ENCODE results near the gene TMEM164.

The TMEM164 gene

DNA sequence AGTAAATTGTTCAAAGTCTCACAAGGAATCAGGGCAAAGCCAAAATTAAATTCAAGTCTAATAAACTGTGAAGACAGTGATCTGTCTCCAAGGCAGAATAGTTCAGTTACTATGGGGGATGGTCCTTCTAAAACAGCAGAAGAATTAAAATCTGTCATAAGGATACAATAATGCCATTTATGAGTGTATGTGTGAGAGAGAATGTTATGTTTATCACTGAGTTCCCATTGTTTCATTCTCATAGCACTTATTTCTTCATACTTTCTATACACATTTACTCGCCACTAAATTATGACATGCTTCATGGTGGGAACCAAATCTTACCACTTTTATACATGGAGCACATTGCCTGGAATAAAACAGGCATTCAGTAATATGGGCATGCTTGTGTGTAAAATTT is 212.5 kb downstream of the TMEM164 start:
- DNase-seq = no peak

DNA sequence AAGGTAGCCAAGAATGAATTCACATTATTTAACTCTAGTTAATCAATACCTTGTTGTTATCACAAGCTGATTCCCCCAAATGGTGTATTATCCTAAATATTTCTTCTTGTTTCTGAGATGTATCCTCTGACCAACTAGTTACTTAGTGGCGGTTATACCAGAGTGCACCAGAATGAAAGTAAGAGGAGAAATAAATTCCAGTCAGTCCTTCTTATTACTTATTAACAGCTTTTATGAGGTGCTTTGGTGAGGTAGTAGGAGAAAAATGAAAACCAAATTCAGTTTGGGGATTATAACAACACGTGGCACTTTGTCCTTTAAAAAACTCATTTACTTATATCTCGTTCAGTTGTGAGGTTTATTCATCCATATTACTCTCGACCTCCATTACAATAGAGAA is 213.1 kb downstream of the TMEM164 start:
- DNase-seq = no peak

DNA sequence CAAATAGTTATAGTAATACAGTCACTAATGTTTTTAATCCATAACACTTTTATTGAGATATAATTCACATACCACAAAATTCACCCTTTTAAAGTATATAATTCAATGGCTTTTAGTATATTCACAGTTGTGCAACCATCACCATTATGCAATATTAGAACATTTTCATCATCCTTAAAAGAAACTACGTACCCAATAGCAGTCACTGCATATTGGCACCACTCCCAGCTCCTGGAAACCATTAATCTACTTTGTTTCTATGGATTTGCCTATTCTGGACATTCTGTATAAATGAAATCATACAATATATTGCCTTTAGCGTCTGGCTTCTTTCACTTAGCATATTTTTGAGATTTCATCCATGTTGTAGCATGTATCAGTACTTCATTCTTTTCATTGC is 215.7 kb downstream of the TMEM164 start:
- DNase-seq = no peak

DNA sequence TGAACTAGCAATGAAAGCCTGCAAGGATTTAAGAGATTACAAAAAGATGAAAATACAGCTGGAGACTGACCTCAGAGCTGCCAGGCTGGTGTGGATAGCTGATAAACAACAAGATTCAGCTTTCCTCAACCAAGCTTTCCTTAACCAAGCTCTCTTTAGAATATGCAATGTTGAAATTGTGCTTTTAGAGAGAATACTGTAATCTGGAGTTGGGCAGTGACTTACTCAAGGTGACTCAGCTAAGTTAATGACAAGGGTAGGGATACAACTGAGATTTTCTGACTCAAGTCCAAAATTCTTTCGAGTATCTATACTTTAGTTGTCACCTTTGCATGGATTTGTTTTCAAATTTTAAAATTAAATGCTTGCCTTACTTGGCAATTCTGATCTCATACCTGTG is 217.0 kb downstream of the TMEM164 start:
- no peak for DNase-seq

DNA sequence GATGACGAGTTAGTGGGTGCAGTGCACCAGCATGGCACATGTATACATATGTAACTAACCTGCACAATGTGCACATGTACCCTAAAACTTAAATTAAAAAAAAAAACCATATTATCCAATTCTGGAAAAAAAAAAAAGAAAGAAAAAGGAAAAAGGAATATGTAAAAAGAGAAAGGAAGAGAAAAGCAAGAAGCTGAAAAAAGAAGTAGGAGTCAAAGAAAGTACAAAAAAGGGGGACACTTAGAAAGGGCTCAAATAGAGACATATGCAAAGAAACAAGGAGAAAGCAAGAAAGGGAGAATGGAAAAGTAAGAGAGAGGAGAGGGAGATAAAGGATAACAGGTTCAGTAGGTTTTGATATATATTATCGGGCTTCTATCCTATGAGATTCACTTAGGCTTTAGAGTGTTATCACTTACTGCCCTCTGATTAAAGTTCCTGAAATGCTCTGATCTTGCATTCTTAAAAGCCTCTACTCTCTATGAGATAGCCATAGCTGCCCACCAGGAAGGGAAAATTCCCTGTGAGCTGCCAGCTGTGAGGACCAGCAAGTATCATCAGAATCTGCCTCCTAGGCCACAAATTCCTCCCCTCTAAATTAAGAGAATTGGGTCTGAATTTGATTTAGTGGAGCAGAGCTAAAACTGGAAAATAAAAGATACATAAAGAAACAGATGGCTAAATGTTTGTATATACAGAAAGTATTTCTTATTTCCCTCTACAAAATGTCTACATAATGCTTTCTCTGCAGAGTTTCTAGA is 219.8 kb downstream of the TMEM164 start:
- DNase-seq = no peak

DNA sequence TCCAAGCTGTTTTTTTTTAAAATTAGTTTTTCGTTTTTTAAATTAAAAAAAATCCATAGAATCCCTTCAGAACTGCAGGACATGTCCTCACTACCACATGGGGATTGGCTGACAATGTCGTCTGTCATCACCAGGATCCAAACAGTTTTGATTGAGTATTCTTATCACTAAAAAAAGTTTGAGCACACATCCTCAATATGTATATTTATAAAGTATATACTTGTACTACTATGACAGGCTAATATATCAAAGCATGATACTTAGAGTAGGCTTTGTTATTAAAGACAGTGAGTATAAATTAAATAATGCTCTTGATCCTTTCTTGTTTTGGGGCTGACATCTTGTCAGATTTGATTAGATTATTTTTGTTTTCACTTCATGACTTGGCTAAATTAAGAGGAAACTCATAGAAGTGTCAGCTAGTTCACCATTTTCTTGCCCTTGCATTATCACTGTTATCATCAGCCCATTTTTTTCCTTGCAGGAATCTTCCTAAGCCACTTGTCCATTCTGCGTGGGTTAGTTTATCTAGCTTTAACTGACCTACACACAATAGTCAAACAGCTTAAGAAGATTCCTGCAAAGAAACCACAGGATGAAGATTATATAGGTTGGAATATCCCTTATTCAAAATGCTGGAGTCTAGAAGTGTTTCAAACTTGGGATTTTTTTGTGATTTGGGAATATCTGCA is 222.2 kb downstream of the TMEM164 start:
- no peak for DNase-seq

DNA sequence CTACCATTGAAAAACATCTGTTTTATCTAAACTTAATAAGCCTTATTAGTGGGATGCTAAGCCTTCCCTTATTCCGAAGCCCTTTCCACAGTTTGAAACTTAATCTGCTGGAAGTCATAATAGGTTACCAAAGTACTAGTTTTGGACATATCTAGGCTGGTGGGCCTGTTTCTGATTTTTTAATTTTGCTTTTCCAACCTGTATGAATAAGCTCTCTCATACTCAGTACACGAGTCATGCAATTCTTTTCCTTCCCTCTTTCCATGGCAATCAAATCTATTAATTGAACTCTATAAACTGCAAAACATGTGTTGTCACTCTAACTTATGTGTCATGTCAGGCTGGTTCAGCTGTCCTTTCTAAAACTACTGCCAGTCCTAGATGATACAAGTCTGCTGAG is 224.0 kb downstream of the TMEM164 start:
- DNase-seq = no peak

Data from NCI-H2029 treated with DMSO at 0.1 percent for 48 hours (cell line).